ENCODE data around the gene CCDC126.

- TF ChIP-seq ZNF311 (tag by site-specific recombination; IDR thresholded peaks at IDR 0.05; ENCODE audit: borderline replicate concordance) (no peak), CTCF (tag by site-specific recombination; IDR thresholded peaks at IDR 0.05) (no peak), ZNF394 (tag by site-specific recombination; IDR thresholded peaks at IDR 0.05; ENCODE audit: borderline replicate concordance) (no peak), ZNF610 (tag by site-specific recombination; IDR thresholded peaks at IDR 0.05; ENCODE audit: borderline replicate concordance) (no peak), ATF2 (tag by site-specific recombination; IDR thresholded peaks at IDR 0.05; ENCODE audit: low read depth) (no peak), ZNF629 (tag by site-specific recombination; IDR thresholded peaks at IDR 0.05) (no peak), ZNF416 (tag by site-specific recombination; IDR thresholded peaks at IDR 0.05) (no peak), ZNF777 (tag by site-specific recombination; IDR thresholded peaks at IDR 0.05; ENCODE audit: borderline replicate concordance) (no peak), ZNF335 (tag by site-specific recombination; conservative IDR thresholded peaks at IDR 0.05) (no peak), ZBTB11 (tag by site-specific recombination; conservative IDR thresholded peaks at IDR 0.05; ENCODE audit: low read depth) (no peak), ZNF513 (tag by site-specific recombination; IDR thresholded peaks at IDR 0.05) (no peak), REST (tag by site-specific recombination; IDR thresholded peaks at IDR 0.05) (no peak), ZNF18 (tag by site-specific recombination; IDR thresholded peaks at IDR 0.05) (no peak)
These were observed 58.3 kb downstream of the CCDC126 start for GRCh38 chr7:23655433-23655832.
